HepG2 (cell line): ENCODE data around the gene KIF1C. TPM values are rescaled to one million over a fixed set of nuclear protein-coding genes. Genes with fewer than 3 reads are reported as not detected.

Experiments used
- EEA1 ChIP-seq: sonication (generic); formaldehyde crosslinking; IDR thresholded peaks from 2 replicates; pipeline ENCODE4 v1.5.1; 2020; ENCODE audit warnings: mild to moderate bottlenecking, missing genetic modification reagents, borderline replicate concordance
- ELF4 ChIP-seq: sonication (generic); formaldehyde crosslinking; IDR thresholded peaks from 2 replicates; pipeline ENCODE4 v1.5.0; 2020; ENCODE audit warnings: missing genetic modification reagents, mild to moderate bottlenecking, moderate library complexity, borderline replicate concordance
- HES4 ChIP-seq: sonication (generic); formaldehyde crosslinking; IDR thresholded peaks from 2 replicates; pipeline ENCODE4 v1.9.0; 2021; ENCODE audit warnings: mild to moderate bottlenecking, missing genetic modification reagents, borderline replicate concordance
- HNRNPL ChIP-seq: fragments of 200-400 bp; formaldehyde crosslinking; IDR thresholded peaks from 2 replicates; pipeline ENCODE4 v1.6.1; 2017; ENCODE audit warnings: mild to moderate bottlenecking, low read depth, low read length
- KAT8 ChIP-seq: IDR thresholded peaks from 2 replicates; pipeline ENCODE4 v1.6.1; 2016; ENCODE audit warnings: missing genetic modification reagents, missing compliant biosample characterization
- KMT2A ChIP-seq: sonication (generic); formaldehyde crosslinking; IDR thresholded peaks from 2 replicates; pipeline ENCODE4 v1.4.0; 2020; ENCODE audit warnings: missing genetic modification reagents
- LRRFIP1 ChIP-seq: sonication (generic); formaldehyde crosslinking; conservative IDR thresholded peaks from 2 replicates; pipeline ENCODE4 v1.4.0; 2020; ENCODE audit warnings: missing genetic modification reagents
- MAZ ChIP-seq, 2 experiments: sonication (generic) in 1 of 2; formaldehyde crosslinking in 1 of 2; IDR thresholded peaks; 2 replicates each; pipeline versions ENCODE4 v1.5.0 to v1.6.1; 2012 to 2020; ENCODE audit warnings: low read depth in 2 of 2, mild to moderate bottlenecking in 2 of 2, borderline replicate concordance in 1 of 2, improper control_type of control experiment in 1 of 2, low read length in 1 of 2, missing genetic modification reagents in 1 of 2, moderate library complexity in 1 of 2
- MTF1 ChIP-seq: sonication (generic); formaldehyde crosslinking; IDR thresholded peaks from 2 replicates; pipeline ENCODE4 v1.5.0; 2020; ENCODE audit warnings: missing genetic modification reagents
- PITX1 ChIP-seq: sonication (generic); formaldehyde crosslinking; IDR thresholded peaks from 2 replicates; pipeline ENCODE4 v1.5.1; 2020; ENCODE audit warnings: mild to moderate bottlenecking, missing genetic modification reagents
- POLR2A ChIP-seq, 2 experiments: IDR thresholded peaks; 2 replicates each; pipeline ENCODE4 v1.6.1; 2011; ENCODE audit warnings: low read depth in 2 of 2, low read length in 2 of 2, mild to moderate bottlenecking in 1 of 2, moderate library complexity in 1 of 2; ENCODE audit not compliant: insufficient read depth in 1 of 2
- RNF2 ChIP-seq: fragments of 450-650 bp; conservative IDR thresholded peaks from 2 replicates; pipeline ENCODE4 v1.6.1; 2016; ENCODE audit warnings: low read depth
- SNAI1 ChIP-seq: sonication (generic); formaldehyde crosslinking; IDR thresholded peaks from 2 replicates; pipeline ENCODE4 v1.5.0; 2020; ENCODE audit warnings: mild to moderate bottlenecking, missing genetic modification reagents, borderline replicate concordance
- TRIM24 ChIP-seq: sonication (generic); formaldehyde crosslinking; IDR thresholded peaks from 2 replicates; pipeline ENCODE4 v1.8.0; 2022; ENCODE audit warnings: mild to moderate bottlenecking, missing genetic modification reagents
- ZBTB7A ChIP-seq: sonication (generic); formaldehyde crosslinking; IDR thresholded peaks from 2 replicates; pipeline ENCODE4 v1.8.0; 2022; ENCODE audit warnings: mild to moderate bottlenecking, missing genetic modification reagents
- ZEB1 ChIP-seq: IDR thresholded peaks from 2 replicates; pipeline ENCODE4 v1.6.1; 2012; ENCODE audit warnings: mild to moderate bottlenecking, low read depth, inconsistent platforms; ENCODE audit not compliant: insufficient replicate concordance
- ZFP36L2 ChIP-seq: sonication (generic); formaldehyde crosslinking; IDR thresholded peaks from 2 replicates; pipeline ENCODE4 v1.4.0; 2020; ENCODE audit warnings: missing genetic modification reagents
- ZNF33A ChIP-seq: sonication (generic); formaldehyde crosslinking; IDR thresholded peaks from 2 replicates; pipeline ENCODE4 v1.5.1; 2020; ENCODE audit warnings: missing genetic modification reagents, mild to moderate bottlenecking, moderate library complexity, borderline replicate concordance
- ZNF441 ChIP-seq: sonication (generic); formaldehyde crosslinking; IDR thresholded peaks from 2 replicates; pipeline ENCODE4 v1.7.0; 2021; ENCODE audit warnings: missing genetic modification reagents, borderline replicate concordance
- ZNF446 ChIP-seq: sonication (generic); formaldehyde crosslinking; IDR thresholded peaks from 2 replicates; pipeline ENCODE4 v1.5.0; 2020; ENCODE audit warnings: mild to moderate bottlenecking, missing genetic modification reagents
- ZNF567 ChIP-seq: sonication (generic); formaldehyde crosslinking; IDR thresholded peaks from 2 replicates; pipeline ENCODE4 v1.8.1; 2023; ENCODE audit warnings: mild to moderate bottlenecking, missing genetic modification reagents, borderline replicate concordance
- ZNF629 ChIP-seq: sonication (generic); formaldehyde crosslinking; conservative IDR thresholded peaks from 2 replicates; pipeline ENCODE4 v1.5.0; 2020; ENCODE audit warnings: missing genetic modification reagents
- ZNF850 ChIP-seq: sonication (generic); formaldehyde crosslinking; conservative IDR thresholded peaks from 2 replicates; pipeline ENCODE4 v1.9.0; 2021; ENCODE audit warnings: mild to moderate bottlenecking, missing genetic modification reagents
- ZNF891 ChIP-seq: sonication (generic); formaldehyde crosslinking; IDR thresholded peaks from 2 replicates; pipeline ENCODE4 v1.5.0; 2020; ENCODE audit warnings: mild to moderate bottlenecking, missing genetic modification reagents
- ZSCAN22 ChIP-seq: sonication (generic); formaldehyde crosslinking; IDR thresholded peaks from 2 replicates; pipeline ENCODE4 v1.4.0; 2020; ENCODE audit warnings: mild to moderate bottlenecking, missing genetic modification reagents
- ZSCAN29 ChIP-seq: sonication (generic); formaldehyde crosslinking; conservative IDR thresholded peaks from 2 replicates; pipeline ENCODE4 v1.4.0; 2020; ENCODE audit warnings: mild to moderate bottlenecking, missing genetic modification reagents
- polyA plus RNA-seq, 8 experiments: library from polyadenylated mRNA; depleted of rRNA in 3 of 8; stranded (reverse) in 7 of 8; unstranded in 1 of 8; fragments of >200 nt; fragmentation: Illumina TruSeq in 4 of 8; extraction: Trizol in 4 of 8; gene quantifications; 2 replicates each; pipeline versions ENCODE4 v1.2.1 to v1.2.3, GENCODE V29; 2011 to 2016; ENCODE audit warnings: low read depth in 4 of 8, missing spikeins in 1 of 8, mixed read lengths in 1 of 8; ENCODE audit not compliant: insufficient read depth in 1 of 8
- total RNA-seq, 5 experiments: library from RNA; depleted of rRNA; stranded (reverse); fragments of >200 nt; fragmentation: Illumina TruSeq; extraction: Trizol; gene quantifications; 2 replicates each; pipeline ENCODE4 v1.2.3, GENCODE V29; 2016; ENCODE audit warnings: low read depth in 1 of 5

KIF1C gene
- total and polyA plus RNA-seq, 2 of the 13 experiments (the other 11 are each of a cell fraction or from before 2014, with no cell fraction given) = 70.0 to 104 TPM

- no peak for TF ChIP-seq ZNF850 (CRISPR knock-in tag)
- no peak for TF ChIP-seq ZSCAN22
- no peak; the same call in 1 of the 2 replicates for TF ChIP-seq PITX1 (CRISPR knock-in tag)
- TF ChIP-seq EEA1 (CRISPR knock-in tag) = no peak
- TF ChIP-seq KAT8 = no peak
- TF ChIP-seq ZNF567 = no peak
- TF ChIP-seq ZNF629 (CRISPR knock-in tag) = peak; percentile 38; the same call in 1 of the 2 replicates
- no peak for TF ChIP-seq ZNF446 (CRISPR knock-in tag)
- TF ChIP-seq ZSCAN29 (CRISPR knock-in tag) = no peak
- no peak for TF ChIP-seq ZEB1
- no peak for TF ChIP-seq KMT2A
- no peak for TF ChIP-seq ELF4 (CRISPR knock-in tag)
- TF ChIP-seq ZBTB7A = peak; percentile 73; the same call in 1 of the 2 replicates
- TF ChIP-seq ZNF441 = no peak
- no peak for TF ChIP-seq HNRNPL
- no peak for TF ChIP-seq SNAI1 (CRISPR knock-in tag)
- TF ChIP-seq LRRFIP1 (CRISPR knock-in tag) = no peak
- TF ChIP-seq ZFP36L2 (CRISPR knock-in tag) = no peak
- TF ChIP-seq POLR2A (IDR thresholded peaks at IDR 0.05; ENCODE audit: insufficient read depth in 1 of 2, low read depth in 2 of 2, low read length in 2 of 2) = peak in 1 of 2 experiments; percentile 28; a peak in 2 of 4 replicates
- no peak for TF ChIP-seq ZNF33A
- TF ChIP-seq ZNF891 (CRISPR knock-in tag) = no peak
- TF ChIP-seq RNF2 = no peak
- no peak for TF ChIP-seq HES4 (CRISPR knock-in tag)
- TF ChIP-seq MAZ (IDR thresholded peaks at IDR 0.05; ENCODE audit: borderline replicate concordance, low read depth, low read length) = no peak; the same call in 1 of the 2 replicates
- TF ChIP-seq MAZ (CRISPR knock-in tag; IDR thresholded peaks at IDR 0.05; ENCODE audit: low read depth) = peak; percentile 82; the same call in 1 of the 2 replicates
- no peak for TF ChIP-seq MTF1 (CRISPR knock-in tag)
- no peak for TF ChIP-seq TRIM24
Observed at GRCh38 chr17:4969551-4970173, 28.1 kb upstream of the KIF1C start (continued).
